OCI-M1 (cell line): Measurements from ENCODE around the gene NCAN.
"Not testable (repeated sequence)": the region's sequence is repeated elsewhere in the genome, so short reads cannot be mapped to it uniquely, and the experiment has no call there.

Experiments used
- DNase-seq: peaks from one replicate; lab custom pipeline; 2025; lab: John Stamatoyannopoulos, UW

NCAN gene

DNA sequence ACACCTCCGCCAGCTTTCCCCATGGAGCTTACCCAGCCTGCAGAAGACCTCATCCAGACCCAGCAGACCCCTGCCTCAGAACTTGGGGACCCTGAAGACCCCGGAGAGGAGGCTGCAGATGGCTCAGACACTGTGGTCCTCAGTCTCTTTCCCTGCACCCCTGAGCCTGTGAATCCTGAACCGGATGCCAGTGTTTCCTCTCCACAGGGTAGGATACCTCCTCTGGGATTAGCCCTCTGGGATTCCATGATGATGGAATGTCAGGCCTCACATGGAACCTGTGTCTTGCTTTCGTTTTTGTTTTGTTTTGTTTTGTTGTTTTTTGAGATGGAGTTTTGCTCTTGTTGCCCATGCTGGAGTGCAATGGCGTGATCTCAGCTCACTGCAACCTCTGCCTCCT is 17.8 kb upstream of the NCAN start:
- no peak for DNase-seq

- no peak for DNase-seq
Measured at GRCh38 chr19:19201697-19202630, 9.8 kb upstream of the NCAN start.

GRCh38 chr19:19202707-19203011 is 9.1 kb upstream of the NCAN start:
- no peak for DNase-seq

DNA sequence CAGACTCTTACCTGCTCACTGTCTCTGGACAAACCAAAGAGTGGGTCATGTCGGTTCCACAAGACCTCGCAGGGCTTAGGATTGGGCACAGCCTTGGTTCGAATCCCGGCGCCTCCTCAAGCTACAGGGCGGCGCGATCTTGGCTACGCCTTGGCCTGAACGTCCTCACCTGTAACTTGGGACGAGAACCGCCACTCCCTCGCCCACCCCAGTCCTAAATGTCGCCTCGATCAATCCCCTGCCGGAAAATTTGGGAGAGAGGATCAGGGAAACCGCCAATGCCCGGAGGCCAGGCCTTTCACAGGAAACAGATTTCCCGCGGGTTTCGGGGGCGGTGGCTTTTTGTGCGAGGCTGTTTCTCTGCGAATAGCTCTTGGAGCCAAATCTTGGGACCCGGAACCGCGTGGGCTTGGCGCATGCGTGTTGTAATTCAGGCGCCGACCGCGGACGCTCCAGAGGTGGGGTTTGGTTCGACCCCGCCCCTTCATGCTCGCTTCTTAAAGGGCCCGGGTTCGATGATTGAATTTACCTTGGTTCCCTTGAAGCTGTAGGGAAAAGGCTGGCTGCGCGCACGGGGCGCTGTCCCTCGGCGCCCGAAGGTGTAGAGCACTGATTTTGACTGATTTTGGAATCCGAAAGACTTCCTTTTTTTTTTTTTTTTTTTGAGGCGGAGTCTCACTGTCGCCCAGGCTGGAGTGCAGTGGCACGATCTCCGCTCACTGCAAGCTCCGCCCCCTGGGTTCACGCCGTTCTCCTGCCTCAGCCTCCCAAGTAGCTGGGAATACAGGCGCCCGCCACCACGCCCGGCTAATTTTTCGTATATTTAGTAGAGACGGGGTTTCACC is 8.5 kb upstream of the NCAN start, which contains the start of gene NR2C2AP:
TSS of gene NR2C2AP (minus strand) at position 403 of the 845 bp plus-strand sequence. CDS start at position 49, 354 bp downstream.
- DNase-seq = peak; percentile 95

- no peak for DNase-seq
Measured at GRCh38 chr19:19204181-19204580, 7.6 kb upstream of the NCAN start.

- DNase-seq = no peak
Measured at GRCh38 chr19:19205416-19206410, 6.0 kb upstream of the NCAN start.

DNA sequence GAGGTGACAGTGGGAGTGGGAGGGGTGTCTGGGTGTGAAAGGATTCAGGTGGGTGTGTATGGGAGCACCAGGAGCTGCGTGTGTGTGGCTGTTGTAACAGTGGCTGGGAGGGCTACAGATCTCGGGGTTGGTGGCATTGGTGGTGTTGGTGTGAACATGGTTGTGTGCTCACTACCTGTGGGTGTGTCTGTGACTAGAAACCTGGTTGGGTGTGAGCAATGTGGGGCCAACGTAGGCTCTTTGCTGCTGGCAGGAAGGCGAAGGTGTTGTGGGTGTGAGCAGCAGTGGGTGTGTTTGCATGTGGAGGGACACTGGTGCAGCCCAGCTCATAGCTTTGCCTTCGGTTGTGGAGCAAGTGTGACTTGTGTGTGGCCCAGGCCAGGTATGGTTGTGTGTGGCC is 4.8 kb upstream of the NCAN start:
- no peak for DNase-seq

DNA sequence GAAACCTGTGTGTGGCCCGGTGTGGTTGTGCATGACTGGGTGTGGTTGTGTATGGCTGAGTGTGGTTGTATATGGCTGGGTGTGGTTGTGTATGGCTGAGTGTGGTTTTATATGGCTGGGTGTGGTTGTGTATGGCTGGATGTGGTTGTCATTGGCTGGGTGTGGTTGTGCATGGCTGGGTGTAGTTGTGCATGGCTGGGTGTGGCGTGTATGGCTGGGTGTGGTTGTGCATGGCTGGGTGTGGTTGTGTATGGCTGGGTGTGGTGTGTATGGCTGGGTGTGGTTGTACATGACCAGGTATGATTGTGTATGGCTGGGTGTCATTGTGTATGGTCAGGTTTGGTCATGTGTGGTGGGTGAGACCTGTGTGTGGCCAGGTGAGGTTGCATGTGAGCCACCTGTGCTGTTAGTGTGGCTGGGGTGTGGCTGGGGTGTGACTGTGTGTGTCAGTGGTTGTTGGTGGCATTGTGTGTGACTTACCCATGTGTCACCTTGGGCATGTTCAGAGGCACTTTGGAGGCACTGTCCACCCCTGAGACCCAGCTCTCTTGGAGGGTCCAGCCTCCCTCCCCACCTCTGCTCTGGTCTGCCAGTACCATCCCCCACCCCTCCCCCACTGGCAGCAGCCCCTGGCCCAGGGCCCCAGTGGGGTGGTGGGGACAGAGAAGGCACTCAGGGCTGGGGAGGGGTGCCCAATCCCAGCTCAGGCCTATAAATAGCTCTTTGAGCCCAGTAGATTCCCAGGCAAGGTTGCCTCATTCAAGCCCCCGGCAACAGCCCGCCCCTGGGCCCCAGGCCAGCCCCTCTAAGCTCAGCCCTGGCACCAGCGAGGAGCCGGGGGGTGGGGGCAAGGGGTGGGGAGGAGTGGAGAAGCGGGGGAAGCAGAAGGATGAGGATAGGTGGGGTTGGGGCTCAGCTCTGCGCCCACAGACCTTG is 3.9 kb upstream of the NCAN start:
- no peak for DNase-seq

- no peak for DNase-seq
Measured at GRCh38 chr19:19209372-19209771, 2.4 kb upstream of the NCAN start.

DNA sequence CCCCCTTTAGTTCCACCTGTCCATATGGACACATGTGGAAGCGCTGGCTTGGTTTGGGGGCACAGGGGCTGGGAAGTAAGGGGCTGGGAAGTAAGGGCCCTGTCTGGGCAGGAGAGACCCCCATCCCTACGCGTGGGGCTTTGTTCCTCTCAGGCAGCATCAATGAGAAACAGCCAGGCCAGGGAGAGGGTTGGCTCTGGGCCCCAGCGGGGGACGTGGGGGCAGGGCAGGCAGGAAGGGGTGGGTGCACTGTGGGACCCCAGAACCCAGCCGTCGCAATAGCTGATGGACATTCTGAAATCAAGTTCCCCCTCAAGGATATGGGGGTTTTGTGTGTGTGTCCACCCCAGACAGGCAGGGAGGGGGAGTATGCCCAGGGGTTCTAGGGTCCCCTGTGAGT is 1.2 kb downstream of the NCAN start:
- DNase-seq = no peak

DNA sequence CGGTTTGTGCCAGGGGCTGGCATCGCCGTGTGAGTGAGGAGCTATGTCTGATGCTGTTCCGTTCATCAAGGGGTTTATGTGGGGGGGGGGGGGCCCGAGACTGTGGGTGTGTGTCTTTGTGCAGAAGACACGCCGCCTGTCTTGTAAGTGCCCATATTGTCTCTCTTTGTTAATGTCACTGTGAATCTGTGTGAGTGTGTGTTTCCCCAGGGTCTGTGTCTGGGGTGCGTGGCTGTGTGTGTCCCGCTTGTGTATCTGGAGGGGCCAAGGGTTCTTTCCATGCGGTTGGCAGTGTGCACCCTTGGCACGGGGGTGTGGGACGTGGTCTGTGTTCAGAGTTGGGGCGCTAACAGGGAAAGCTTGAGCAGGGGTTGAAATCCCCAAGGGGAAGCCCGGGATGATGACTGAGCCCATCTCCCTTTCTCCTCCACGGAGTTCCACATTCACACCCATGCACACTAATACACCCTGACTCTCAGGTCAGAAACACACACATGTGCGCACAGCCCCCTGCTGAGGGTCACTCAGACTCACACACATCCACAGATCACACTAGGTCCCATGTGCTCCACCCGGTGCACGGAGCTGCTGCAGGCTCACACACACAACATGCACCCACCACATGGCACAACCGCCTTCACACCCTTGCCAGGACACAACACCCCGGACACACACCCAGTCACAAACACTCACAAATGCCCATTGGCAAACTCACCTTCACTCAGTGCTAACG is 1.8 kb downstream of the NCAN start:
- DNase-seq = no peak

DNA sequence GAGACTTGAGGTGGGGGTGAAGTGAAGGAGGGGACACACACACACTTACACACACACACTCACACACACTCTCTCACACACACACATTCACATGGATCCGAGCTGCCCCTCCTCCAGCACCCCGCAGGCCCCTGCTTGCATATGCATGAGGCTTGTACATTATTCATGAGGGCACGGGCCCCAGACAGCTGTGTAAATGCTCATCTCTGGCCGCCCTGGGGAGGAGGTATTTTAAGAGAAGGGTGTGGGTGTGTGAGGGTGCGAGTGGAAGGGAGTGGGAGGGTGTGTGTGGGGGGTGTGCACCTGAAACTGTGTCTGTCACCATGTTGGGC is 2.4 kb downstream of the NCAN start:
- no peak for DNase-seq

GRCh38 chr19:19214892-19215291 is 3.1 kb downstream of the NCAN start:
- peak; percentile 80 for DNase-seq

GRCh38 chr19:19215792-19216191 is 4.0 kb downstream of the NCAN start:
- DNase-seq = no peak

GRCh38 chr19:19217099-19217498 is 5.3 kb downstream of the NCAN start:
- peak; percentile 75 for DNase-seq

DNA sequence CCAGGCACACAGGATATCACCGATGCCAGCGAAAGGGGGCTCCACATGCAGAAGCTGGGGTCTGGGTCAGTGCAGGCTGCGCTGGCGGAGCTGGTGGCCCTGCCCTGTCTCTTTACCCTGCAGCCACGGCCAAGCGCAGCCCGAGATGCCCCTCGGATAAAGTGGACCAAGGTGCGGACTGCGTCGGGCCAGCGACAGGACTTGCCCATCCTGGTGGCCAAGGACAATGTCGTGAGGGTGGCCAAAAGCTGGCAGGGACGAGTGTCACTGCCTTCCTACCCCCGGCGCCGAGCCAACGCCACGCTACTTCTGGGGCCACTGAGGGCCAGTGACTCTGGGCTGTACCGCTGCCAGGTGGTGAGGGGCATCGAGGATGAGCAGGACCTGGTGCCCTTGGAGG is 7.2 kb downstream of the NCAN start:
- no peak for DNase-seq

- not testable (repeated sequence) for DNase-seq
Measured at GRCh38 chr19:19221000-19221399, 9.2 kb downstream of the NCAN start.

DNA sequence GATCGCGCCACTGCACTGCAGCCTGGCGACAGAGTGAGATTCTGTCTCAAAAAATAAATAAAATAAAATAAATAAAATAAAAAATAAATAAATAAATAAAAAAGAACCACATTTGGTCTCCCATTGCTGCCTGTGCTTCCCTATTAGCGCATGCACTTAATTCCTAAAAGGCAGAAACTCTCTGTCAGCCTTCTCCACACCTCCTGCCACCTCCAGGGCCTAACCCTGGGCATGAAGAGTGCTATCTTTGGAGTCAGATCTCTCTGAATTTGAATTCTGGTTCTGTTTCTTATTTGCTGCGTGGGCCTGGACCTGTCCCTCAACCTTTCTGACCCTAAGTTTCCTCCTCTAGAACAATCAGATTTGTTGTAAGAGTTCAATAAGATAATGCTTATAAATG is 11.3 kb downstream of the NCAN start:
- no peak for DNase-seq

GRCh38 chr19:19223636-19224035 is 11.9 kb downstream of the NCAN start:
- DNase-seq = no peak
